Neuronal stem cell (in vitro differentiated cells): Measurements from ENCODE around the gene GOLGA8S.
"Not testable (repeated sequence)": the region's sequence is repeated elsewhere in the genome, so short reads cannot be mapped to it uniquely, and the experiment has no call there.

ENCODE experiments used
- DNase-seq: peaks from one replicate; pipeline ENCODE4 v3.0.0-alpha.2; 2013; ENCODE audit warnings: low spot score
- H2AFZ ChIP-seq: one replicate; pipeline ENCODE4 v1.6.1; 2013; ENCODE audit warnings: mild to moderate bottlenecking, low read length, inconsistent platforms
- H2AK5ac ChIP-seq: 2 replicates; pipeline ENCODE4 v1.6.1; 2013; ENCODE audit warnings: low read depth, mild to moderate bottlenecking, inconsistent platforms, low read length, moderate library complexity, mixed read lengths
- H2BK120ac ChIP-seq: 2 replicates; pipeline ENCODE4 v1.6.1; 2013; ENCODE audit warnings: low read depth, mild to moderate bottlenecking, inconsistent platforms, low read length, moderate library complexity, mixed read lengths
- H2BK12ac ChIP-seq: one replicate; pipeline ENCODE4 v1.6.1; 2013; ENCODE audit warnings: low read length, inconsistent platforms
- H2BK15ac ChIP-seq: 2 replicates; pipeline ENCODE4 v1.6.1; 2013; ENCODE audit warnings: mild to moderate bottlenecking, low read length, inconsistent platforms, mixed read lengths
- H2BK5ac ChIP-seq: one replicate; pipeline ENCODE4 v1.6.1; 2013; ENCODE audit warnings: inconsistent platforms, mild to moderate bottlenecking, low read length, moderate library complexity
- H3K14ac ChIP-seq: one replicate; pipeline ENCODE4 v1.6.1; 2013; ENCODE audit warnings: low read length, inconsistent platforms
- H3K18ac ChIP-seq: 2 replicates; pipeline ENCODE4 v1.6.1; 2013; ENCODE audit warnings: low read length, inconsistent platforms
- H3K23ac ChIP-seq: 2 replicates; pipeline ENCODE4 v1.6.1; 2013; ENCODE audit warnings: low read depth, mild to moderate bottlenecking, mixed read lengths, low read length, inconsistent platforms; ENCODE audit not compliant: poor library complexity
- H3K27ac ChIP-seq: replicated peaks from 3 replicates; pipeline ENCODE4 v1.5.1; 2013; ENCODE audit warnings: low read length, inconsistent platforms
- H3K27me3 ChIP-seq, 3 experiments: 2 replicates each; pipeline ENCODE4 v1.6.1; 2013; ENCODE audit warnings: low read length in 3 of 3, mild to moderate bottlenecking in 2 of 3, inconsistent platforms in 1 of 3, low read depth in 1 of 3, mixed read lengths in 1 of 3, moderate library complexity in 1 of 3; ENCODE audit not compliant: control insufficient read depth in 3 of 3, insufficient read depth in 3 of 3
- H3K36me3 ChIP-seq, 2 donors: replicated peaks in 1 of 2; 2 replicates each; pipeline ENCODE4 v1.6.1; 2013; ENCODE audit warnings: low read length in 2 of 2; ENCODE audit not compliant: control insufficient read depth in 2 of 2, insufficient read depth in 2 of 2
- H3K4ac ChIP-seq: 2 replicates; pipeline ENCODE4 v1.6.1; 2013; ENCODE audit warnings: inconsistent platforms, mild to moderate bottlenecking, low read length, moderate library complexity
- H3K4me1 ChIP-seq, 2 donors: 1 replicate in 1 of 2; 2 replicates in 1 of 2; pipeline ENCODE4 v1.6.1; 2013; ENCODE audit warnings: low read length in 2 of 2, low read depth in 1 of 2; ENCODE audit not compliant: control insufficient read depth in 2 of 2, insufficient read depth in 1 of 2
- H3K4me2 ChIP-seq: one replicate; pipeline ENCODE4 v1.6.1; 2013; ENCODE audit warnings: mild to moderate bottlenecking, low read length, inconsistent platforms; ENCODE audit not compliant: insufficient read depth, poor library complexity, severe bottlenecking
- H3K4me3 ChIP-seq, 2 donors: 2 replicates each; pipeline ENCODE4 v1.5.1; 2013; ENCODE audit warnings: low read length in 2 of 2, mild to moderate bottlenecking in 2 of 2, inconsistent platforms in 1 of 2, moderate library complexity in 1 of 2
- H3K79me1 ChIP-seq: one replicate; pipeline ENCODE4 v1.6.1; 2013; ENCODE audit warnings: low read depth, mild to moderate bottlenecking, inconsistent platforms, low read length, moderate library complexity
- H3K9ac ChIP-seq: one replicate; pipeline ENCODE4 v1.6.1; 2013; ENCODE audit warnings: mild to moderate bottlenecking, low read depth, low read length, inconsistent platforms; ENCODE audit not compliant: poor library complexity
- H3K9me3 ChIP-seq, 2 donors: replicated peaks in 1 of 2; 2 replicates each; pipeline versions ENCODE3 to v1.6.1; 2013; ENCODE audit warnings: low read length in 2 of 2, mild to moderate bottlenecking in 2 of 2, inconsistent platforms in 1 of 2, low read depth in 1 of 2, mixed read lengths in 1 of 2, moderate library complexity in 1 of 2; ENCODE audit not compliant: control insufficient read depth in 2 of 2, insufficient read depth in 1 of 2
- H4K8ac ChIP-seq: one replicate; pipeline ENCODE4 v1.6.1; 2013; ENCODE audit warnings: low read depth, mild to moderate bottlenecking, inconsistent platforms, low read length, moderate library complexity
- H4K91ac ChIP-seq: one replicate; pipeline ENCODE4 v1.6.1; 2013; ENCODE audit warnings: low read length, low read depth, mild to moderate bottlenecking, inconsistent platforms; ENCODE audit not compliant: poor library complexity
- WGBS, 2 donors: extraction: QIAGEN DNeasy Blood & Tissue Kit; methylation state at CpG; one replicate each; pipeline ENCODE4 v1.1.7; 2013; ENCODE audit warnings: missing lambda C conversion rate in 2 of 2, mixed read lengths in 1 of 2; ENCODE audit not compliant: insufficient read length in 2 of 2, insufficient replicate concordance in 1 of 2; ENCODE audit errors: extremely low coverage in 2 of 2; 5-methylcytosine and 5-hydroxymethylcytosine counted together

GOLGA8S gene

DNA sequence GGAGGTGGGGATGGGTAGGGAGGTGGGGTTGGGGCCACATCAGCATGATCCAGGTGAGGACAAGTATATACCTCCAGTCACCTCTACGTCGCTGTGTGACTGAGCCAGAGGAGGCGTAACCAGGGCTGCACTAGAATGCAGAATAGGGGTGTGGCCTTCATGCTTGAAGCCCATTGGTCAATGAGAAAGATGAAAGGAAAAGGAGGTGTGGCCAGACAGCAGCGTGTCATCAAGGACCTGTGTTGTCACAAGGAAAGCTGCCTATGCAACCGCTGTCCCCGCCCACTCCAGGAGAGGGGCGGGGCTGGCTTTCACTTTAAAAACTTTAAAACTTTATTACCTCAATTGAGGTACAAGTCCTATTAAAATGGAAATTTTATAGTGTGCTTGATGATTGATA is 20.5 kb upstream of the GOLGA8S start, which contains the start of gene GOLGA6L26:
TSS of gene GOLGA6L26 (minus strand) at position 101 of the 400 bp plus-strand sequence. CDS start at position 40, 61 bp downstream.
- not testable (repeated sequence) for H3K27ac ChIP-seq, H3K9me3 ChIP-seq, H2AFZ ChIP-seq, H3K4me1 ChIP-seq, H3K27me3 ChIP-seq, H2BK12ac ChIP-seq, H4K91ac ChIP-seq, H3K14ac ChIP-seq, H3K4me2 ChIP-seq, H2BK5ac ChIP-seq, H3K23ac ChIP-seq, H3K9ac ChIP-seq, H3K4me3 ChIP-seq, H2BK120ac ChIP-seq, H3K36me3 ChIP-seq, H2BK15ac ChIP-seq, DNase-seq, H3K4ac ChIP-seq, H2AK5ac ChIP-seq, H3K79me1 ChIP-seq, H3K18ac ChIP-seq, H4K8ac ChIP-seq
- WGBS, 2 donors = no CpG with 5 or more reads among the region's 7 CpGs

GRCh38 chr15:23362622-23363021 is 8.1 kb downstream of the GOLGA8S start:
- H3K9me3 ChIP-seq, H4K91ac ChIP-seq, H3K36me3 ChIP-seq, H3K4ac ChIP-seq, H3K79me1 ChIP-seq, H2BK12ac ChIP-seq, H2BK5ac ChIP-seq, H3K23ac ChIP-seq, H2BK15ac ChIP-seq, H3K4me3 ChIP-seq, H3K14ac ChIP-seq, H3K4me2 ChIP-seq, H2AFZ ChIP-seq, H3K9ac ChIP-seq, DNase-seq, H2AK5ac ChIP-seq, H4K8ac ChIP-seq, H3K4me1 ChIP-seq, H3K27me3 ChIP-seq, H3K27ac ChIP-seq, H2BK120ac ChIP-seq, H3K18ac ChIP-seq: not testable (repeated sequence)
- no CpG with 5 or more reads among the region's 5 CpGs for WGBS, 2 donors

GRCh38 chr15:23364261-23364660 is 9.7 kb downstream of the GOLGA8S start:
- H2AFZ ChIP-seq, H4K91ac ChIP-seq: not testable (repeated sequence)
- WGBS, 2 donors = no CpG with 5 or more reads among the region's 9 CpGs

GRCh38 chr15:23370578-23370977 is 16.0 kb downstream of the GOLGA8S start:
- WGBS, 2 donors = no CpG with 5 or more reads among the region's 2 CpGs
- H3K36me3 ChIP-seq = no peaks in the 10 kb centered on the region
- no peak overlapping the region for H3K4me2 ChIP-seq
- no peaks in the 10 kb centered on the region for H3K79me1 ChIP-seq
- H4K91ac ChIP-seq = no peak overlapping the region
- no peak overlapping the region for H2BK15ac ChIP-seq
- no peak for DNase-seq
- H3K4me1 ChIP-seq = no peaks in the 10 kb centered on the region
- no peak overlapping the region for H3K23ac ChIP-seq
- no peak overlapping the region for H2AFZ ChIP-seq
- no peak overlapping the region for H4K8ac ChIP-seq
- H3K14ac ChIP-seq = no peak overlapping the region
- no peak overlapping the region for H2BK120ac ChIP-seq
- no peak overlapping the region for H3K9ac ChIP-seq
- H2BK5ac ChIP-seq = no peak overlapping the region
- H3K27me3 ChIP-seq = no peaks in the 10 kb centered on the region
- H3K18ac ChIP-seq = no peak overlapping the region
- no peak overlapping the region for H3K27ac ChIP-seq
- no peak overlapping the region for H2AK5ac ChIP-seq
- H3K4ac ChIP-seq = no peak overlapping the region
- no peak overlapping the region for H3K4me3 ChIP-seq
- H2BK12ac ChIP-seq = no peak overlapping the region
- H3K9me3 ChIP-seq = no peaks in the 10 kb centered on the region

More at GRCh38 chr15:23364261-23364660, 9.7 kb downstream of the GOLGA8S start:
- H4K8ac ChIP-seq, H3K23ac ChIP-seq, H3K4ac ChIP-seq, H3K79me1 ChIP-seq, DNase-seq, H3K27ac ChIP-seq, H2BK120ac ChIP-seq, H3K14ac ChIP-seq, H3K36me3 ChIP-seq, H3K9ac ChIP-seq, H3K4me3 ChIP-seq, H3K18ac ChIP-seq, H3K27me3 ChIP-seq, H2BK15ac ChIP-seq, H2BK12ac ChIP-seq, H3K9me3 ChIP-seq, H3K4me1 ChIP-seq, H2BK5ac ChIP-seq, H2AK5ac ChIP-seq, H3K4me2 ChIP-seq: not testable (repeated sequence)
